HEK293 (cell line): Measurements from ENCODE around the gene RND1.

Experiments
- CTCF ChIA-PET: fragments of 350-600 bp; formaldehyde crosslinking; extraction: SDS; loops from one replicate; lab custom pipeline; 2021; ENCODE audit warnings: antibody characterized with exemption; lab: Yijun Ruan, JAX
- POLR2A ChIA-PET: fragments of 300-600 bp; formaldehyde crosslinking; extraction: SDS; loops from one replicate; lab custom pipeline; 2020; ENCODE audit warnings: antibody characterized with exemption, inconsistent platforms; lab: Yijun Ruan, JAX
- H3K27ac ChIP-seq: fragments of 200-500 bp; sonication (Bioruptor generic); 2 replicates; pipeline ENCODE4 v1.5.1; 2014; ENCODE audit warnings: low read depth, low read length, control low read depth, inconsistent platforms; ENCODE audit errors: extremely low read depth
- H3K36me3 ChIP-seq, 2 experiments: fragments of 200-500 bp in 1 of 2; sonication (Bioruptor generic) in 1 of 2; 1 replicate in 1 of 2; 2 replicates in 1 of 2; pipeline ENCODE4 v1.5.1; 2014 to 2017; ENCODE audit warnings: inconsistent platforms in 2 of 2, low read length in 2 of 2; ENCODE audit not compliant: control insufficient read depth in 2 of 2, insufficient read depth in 1 of 2
- H3K4me1 ChIP-seq: fragments of 200-500 bp; sonication (Bioruptor generic); 2 replicates; pipeline ENCODE4 v1.5.1; 2014; ENCODE audit warnings: mild to moderate bottlenecking, low read length, inconsistent platforms; ENCODE audit not compliant: control insufficient read depth, insufficient read depth
- H3K4me3 ChIP-seq: 2 replicates; pipeline ENCODE4 v1.5.1; 2011; ENCODE audit warnings: low read depth, mild to moderate bottlenecking, control low read depth, low read length, moderate library complexity
- H3K9me3 ChIP-seq: fragments of 200-500 bp; sonication (Bioruptor generic); 2 replicates; pipeline ENCODE4 v1.5.1; 2014; ENCODE audit warnings: low read depth, low read length, inconsistent platforms; ENCODE audit not compliant: control insufficient read depth, insufficient read depth
- BCL11A ChIP-seq: fragments of 450-650 bp; formaldehyde crosslinking; IDR thresholded peaks from 2 replicates; pipeline ENCODE4 v1.5.1; 2016; ENCODE audit warnings: low read depth, missing biosample characterization, missing genetic modification characterization
- CTCF ChIP-seq: fragments of 450-650 bp; formaldehyde crosslinking; IDR thresholded peaks from 2 replicates; pipeline ENCODE4 v1.5.1; 2016; ENCODE audit warnings: missing biosample characterization, missing genetic modification characterization
- EGR2 ChIP-seq: fragments of 450-650 bp; formaldehyde crosslinking; IDR thresholded peaks from 2 replicates; pipeline ENCODE4 v1.5.1; 2016; ENCODE audit warnings: low read depth, missing biosample characterization, missing genetic modification characterization
- GLIS1 ChIP-seq: fragments of 450-650 bp; formaldehyde crosslinking; IDR thresholded peaks from 2 replicates; pipeline ENCODE4 v1.5.1; 2016; ENCODE audit warnings: missing biosample characterization, missing genetic modification characterization
- GLIS2 ChIP-seq: fragments of 450-650 bp; formaldehyde crosslinking; IDR thresholded peaks from 2 replicates; pipeline ENCODE4 v1.5.1; 2016; ENCODE audit warnings: missing biosample characterization, missing genetic modification characterization
- KLF1 ChIP-seq: fragments of 450-650 bp; formaldehyde crosslinking; IDR thresholded peaks from 2 replicates; pipeline ENCODE4 v1.5.1; 2016; ENCODE audit warnings: missing biosample characterization, missing genetic modification characterization
- KLF17 ChIP-seq: fragments of 450-650 bp; formaldehyde crosslinking; IDR thresholded peaks from 2 replicates; pipeline ENCODE4 v1.5.1; 2016; ENCODE audit warnings: missing biosample characterization, missing genetic modification characterization
- KLF8 ChIP-seq: fragments of 450-650 bp; formaldehyde crosslinking; IDR thresholded peaks from 2 replicates; pipeline ENCODE4 v1.5.1; 2016; ENCODE audit warnings: missing biosample characterization, missing genetic modification characterization
- KLF9 ChIP-seq: fragments of 450-650 bp; formaldehyde crosslinking; IDR thresholded peaks from 2 replicates; pipeline ENCODE4 v1.5.1; 2016; ENCODE audit warnings: missing biosample characterization, missing genetic modification characterization, low read depth
- PATZ1 ChIP-seq: fragments of 450-650 bp; formaldehyde crosslinking; IDR thresholded peaks from 2 replicates; pipeline ENCODE4 v1.5.1; 2016; ENCODE audit warnings: missing biosample characterization, missing genetic modification characterization
- PRDM1 ChIP-seq: fragments of 450-650 bp; formaldehyde crosslinking; IDR thresholded peaks from 2 replicates; pipeline ENCODE4; 2016; ENCODE audit warnings: missing biosample characterization, missing genetic modification characterization
- YY2 ChIP-seq: fragments of 450-650 bp; formaldehyde crosslinking; IDR thresholded peaks from 2 replicates; pipeline ENCODE4 v1.5.1; 2016; ENCODE audit warnings: missing biosample characterization, missing genetic modification characterization
- ZBTB1 ChIP-seq: fragments of 450-650 bp; formaldehyde crosslinking; IDR thresholded peaks from 2 replicates; pipeline ENCODE4 v1.5.1; 2016; ENCODE audit warnings: missing biosample characterization, missing genetic modification characterization
- ZBTB17 ChIP-seq: fragments of 450-650 bp; formaldehyde crosslinking; IDR thresholded peaks from 2 replicates; pipeline ENCODE4 v1.5.1; 2016; ENCODE audit warnings: missing biosample characterization, missing genetic modification characterization
- ZBTB8A ChIP-seq: fragments of 450-650 bp; formaldehyde crosslinking; IDR thresholded peaks from 2 replicates; pipeline ENCODE4 v1.5.1; 2016; ENCODE audit warnings: missing biosample characterization, missing genetic modification characterization
- ZFHX2 ChIP-seq: fragments of 450-650 bp; formaldehyde crosslinking; conservative IDR thresholded peaks from 2 replicates; pipeline ENCODE4 v1.5.1; 2016; ENCODE audit warnings: missing biosample characterization, missing genetic modification characterization
- ZFP69B ChIP-seq: fragments of 450-650 bp; formaldehyde crosslinking; IDR thresholded peaks from 2 replicates; pipeline ENCODE4 v1.5.1; 2016; ENCODE audit warnings: missing biosample characterization, missing genetic modification characterization
- ZIC2 ChIP-seq: fragments of 450-650 bp; formaldehyde crosslinking; IDR thresholded peaks from 2 replicates; pipeline ENCODE4 v1.5.1; 2016; ENCODE audit warnings: missing biosample characterization, missing genetic modification characterization
- ZNF184 ChIP-seq: fragments of 450-650 bp; IDR thresholded peaks from 2 replicates; pipeline ENCODE4 v1.5.1; 2018; ENCODE audit warnings: missing biosample characterization, mild to moderate bottlenecking, missing genetic modification characterization
- ZNF23 ChIP-seq: fragments of 450-650 bp; formaldehyde crosslinking; IDR thresholded peaks from 2 replicates; pipeline ENCODE4 v1.5.1; 2016; ENCODE audit warnings: missing biosample characterization, missing genetic modification characterization, borderline replicate concordance
- ZNF501 ChIP-seq: fragments of 450-650 bp; formaldehyde crosslinking; IDR thresholded peaks from 2 replicates; pipeline ENCODE4 v1.5.1; 2016; ENCODE audit warnings: missing biosample characterization, missing genetic modification characterization
- ZNF600 ChIP-seq: fragments of 450-650 bp; formaldehyde crosslinking; IDR thresholded peaks from 2 replicates; pipeline ENCODE4 v1.5.1; 2016; ENCODE audit warnings: missing biosample characterization, missing genetic modification characterization
- ZNF623 ChIP-seq: fragments of 450-650 bp; formaldehyde crosslinking; IDR thresholded peaks from 2 replicates; pipeline ENCODE4 v1.5.1; 2016; ENCODE audit warnings: missing biosample characterization, missing genetic modification characterization
- ZNF654 ChIP-seq: fragments of 450-650 bp; formaldehyde crosslinking; IDR thresholded peaks from 2 replicates; pipeline ENCODE4 v1.5.1; 2016; ENCODE audit warnings: low read depth, missing biosample characterization, missing genetic modification characterization
- ZNF692 ChIP-seq: fragments of 450-650 bp; formaldehyde crosslinking; IDR thresholded peaks from 2 replicates; pipeline ENCODE4 v1.5.1; 2016; ENCODE audit warnings: missing biosample characterization, missing genetic modification characterization
- ZNF747 ChIP-seq: fragments of 450-650 bp; formaldehyde crosslinking; IDR thresholded peaks from 2 replicates; pipeline ENCODE4 v1.5.1; 2016; ENCODE audit warnings: missing biosample characterization, missing genetic modification characterization
- ZSCAN16 ChIP-seq: fragments of 450-650 bp; formaldehyde crosslinking; IDR thresholded peaks from 2 replicates; pipeline ENCODE4 v1.5.1; 2016; ENCODE audit warnings: missing biosample characterization, missing genetic modification characterization
- ZSCAN30 ChIP-seq: fragments of 450-650 bp; IDR thresholded peaks from 2 replicates; pipeline ENCODE4 v1.5.1; 2018; ENCODE audit warnings: missing biosample characterization, mild to moderate bottlenecking, missing genetic modification characterization, moderate library complexity
- ZSCAN5A ChIP-seq: fragments of 450-650 bp; formaldehyde crosslinking; IDR thresholded peaks from 2 replicates; pipeline ENCODE4 v1.5.1; 2016; ENCODE audit warnings: missing biosample characterization, missing genetic modification characterization
- ZXDB ChIP-seq: fragments of 450-650 bp; formaldehyde crosslinking; IDR thresholded peaks from 2 replicates; pipeline ENCODE4 v1.5.1; 2016; ENCODE audit warnings: missing biosample characterization, missing genetic modification characterization

The RND1 gene

GRCh38 chr12:48890657-48891418 is 25.2 kb upstream of the RND1 start:
- POLR2A ChIA-PET = interaction anchor here (0.5 to 3.7 kb wide), 4 partner anchors 25 to 64 kb away, joined by 4 to 48 read pairs (median 10); partner anchors contain the start of genes DDX23 and RND1
- Histone ChIP-seq H3K4me3 (peak overlapping the region; percentile 20), H3K9me3 (no peaks in the 10 kb centered on the region), H3K4me1 (no peaks in the 10 kb centered on the region), H3K27ac (no peak overlapping the region), H3K36me3 (no peaks in the 10 kb centered on the region)
- CTCF ChIA-PET = interaction anchor here (0.6 to 4.4 kb wide), 52 partner anchors 11 to 1112 kb away, joined by 3 to 301 read pairs (median 5); partner anchors contain the start of genes DDN, DDX23, RND1 and WNT1
- TF ChIP-seq KLF17 (tag by site-specific recombination) (0 out of 2 replicates have a peak, but pooled peaks have one; percentile 33), PRDM1 (tag by site-specific recombination) (peak; percentile 48; the same call in 1 of the 2 replicates), ZSCAN16 (tag by site-specific recombination) (no peak), ZNF184 (tag by site-specific recombination) (no peak), BCL11A (tag by site-specific recombination) (no peak), ZNF747 (tag by site-specific recombination) (no peak), ZNF23 (tag by site-specific recombination) (no peak), ZIC2 (tag by site-specific recombination) (peak; percentile 81; the same call in 1 of the 2 replicates), ZFP69B (tag by site-specific recombination) (peak; percentile 85; the same call in 1 of the 2 replicates), KLF1 (0 out of 2 replicates have a peak, but pooled peaks have one; percentile 13), ZBTB17 (tag by site-specific recombination) (peak; percentile 76), GLIS1 (tag by site-specific recombination) (peak; percentile 69), ZNF692 (tag by site-specific recombination) (peak; percentile 90), KLF9 (tag by site-specific recombination) (peak; percentile 70), EGR2 (tag by site-specific recombination) (peak; percentile 93), ZSCAN30 (tag by site-specific recombination) (peak; percentile 36; the same call in 1 of the 2 replicates), ZNF654 (tag by site-specific recombination) (peak; percentile 89), ZFHX2 (peak; percentile 96), KLF8 (peak; percentile 48; the same call in 1 of the 2 replicates), PATZ1 (tag by site-specific recombination) (peak; percentile 78), ZNF600 (tag by site-specific recombination) (0 out of 2 replicates have a peak, but pooled peaks have one; percentile 46), ZBTB8A (peak; percentile 69), ZSCAN5A (tag by site-specific recombination) (no peak), ZBTB1 (no peak), ZNF501 (peak; percentile 59; the same call in 1 of the 2 replicates), YY2 (tag by site-specific recombination) (no peak), CTCF (tag by site-specific recombination) (peak; percentile 95), GLIS2 (tag by site-specific recombination) (peak; percentile 85), ZNF623 (no peak), ZXDB (peak; percentile 83)
